ENCODE data around the gene PLXND1. TPM values are rescaled to one million over a fixed set of nuclear protein-coding genes. Genes with fewer than 3 reads are reported as not detected.

The PLXND1 gene
- total RNA-seq, 1 donor from 2014 or later, result 29.5 TPM

DNA sequence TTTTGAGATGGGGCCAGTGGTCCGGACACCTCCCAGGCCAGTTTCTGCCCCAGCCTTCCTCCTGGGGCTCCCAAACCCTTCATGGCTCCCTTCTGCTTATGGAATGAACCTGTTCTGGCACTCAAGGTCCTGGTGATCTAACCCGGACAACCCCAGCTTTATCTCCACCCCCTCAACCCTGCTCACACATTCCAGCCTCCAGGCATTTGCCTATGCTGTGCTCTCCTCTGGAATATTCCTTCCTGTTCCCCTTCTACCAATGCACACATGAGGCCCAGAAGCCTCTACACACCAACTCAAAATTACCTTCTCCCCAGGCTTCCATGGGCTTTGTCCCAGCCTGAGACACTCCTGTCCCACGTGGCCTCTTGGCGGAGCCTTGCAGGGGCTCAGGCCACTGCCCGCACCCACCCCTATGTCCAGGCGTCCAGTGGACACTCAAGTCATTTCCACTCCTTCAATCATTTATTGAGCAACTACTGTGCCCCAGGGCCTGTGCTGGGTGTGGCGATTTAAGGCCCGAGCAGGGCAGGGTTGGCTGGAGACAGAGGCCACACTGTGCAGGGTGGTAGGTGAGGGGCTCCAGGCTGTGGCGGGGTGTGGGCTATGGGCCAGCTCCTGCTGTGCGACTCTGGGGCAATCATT lies 18.8 kb downstream of the PLXND1 start:
- ATAC-seq, result no peak

DNA sequence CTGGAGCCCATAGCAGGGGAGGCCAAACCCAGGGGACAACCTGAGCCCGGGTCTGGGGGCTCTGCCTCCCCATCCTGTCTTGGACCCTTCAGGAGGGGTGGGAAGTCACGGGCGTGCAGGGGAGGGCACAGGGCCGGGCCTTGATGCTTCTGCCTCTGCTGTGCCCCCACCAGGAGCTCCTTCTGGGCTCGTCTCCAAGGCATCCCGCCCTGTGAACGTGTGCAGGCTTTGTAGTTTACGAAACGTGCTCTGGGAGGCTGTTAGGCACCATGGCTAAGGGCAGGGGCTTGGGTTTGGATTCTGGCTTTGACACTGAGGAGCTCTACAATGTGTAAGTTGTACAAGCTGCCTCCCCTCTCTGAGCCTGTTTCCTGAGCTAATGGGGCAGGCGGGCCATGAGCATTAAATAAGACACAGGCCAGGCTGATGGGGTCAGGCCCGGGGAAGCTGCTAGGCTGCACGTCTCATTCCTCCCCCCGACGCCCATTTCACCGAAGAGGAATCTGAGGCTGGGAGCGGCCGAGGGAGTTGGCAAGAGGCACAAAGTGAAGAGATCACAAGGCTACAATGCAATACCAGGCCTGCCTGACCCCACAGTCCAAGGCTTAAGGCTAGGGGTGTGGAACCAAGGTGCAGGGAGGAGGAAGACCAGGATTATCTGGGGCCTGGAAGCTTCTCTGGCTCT lies 19.6 kb downstream of the PLXND1 start:
- no peak for DNase-seq (ENCODE audit: low spot score)
- peak; percentile 31 for ATAC-seq

More for the DNA sequence above, 18.8 kb downstream of the PLXND1 start:
- no peak for DNase-seq (ENCODE audit: low spot score)

DNA sequence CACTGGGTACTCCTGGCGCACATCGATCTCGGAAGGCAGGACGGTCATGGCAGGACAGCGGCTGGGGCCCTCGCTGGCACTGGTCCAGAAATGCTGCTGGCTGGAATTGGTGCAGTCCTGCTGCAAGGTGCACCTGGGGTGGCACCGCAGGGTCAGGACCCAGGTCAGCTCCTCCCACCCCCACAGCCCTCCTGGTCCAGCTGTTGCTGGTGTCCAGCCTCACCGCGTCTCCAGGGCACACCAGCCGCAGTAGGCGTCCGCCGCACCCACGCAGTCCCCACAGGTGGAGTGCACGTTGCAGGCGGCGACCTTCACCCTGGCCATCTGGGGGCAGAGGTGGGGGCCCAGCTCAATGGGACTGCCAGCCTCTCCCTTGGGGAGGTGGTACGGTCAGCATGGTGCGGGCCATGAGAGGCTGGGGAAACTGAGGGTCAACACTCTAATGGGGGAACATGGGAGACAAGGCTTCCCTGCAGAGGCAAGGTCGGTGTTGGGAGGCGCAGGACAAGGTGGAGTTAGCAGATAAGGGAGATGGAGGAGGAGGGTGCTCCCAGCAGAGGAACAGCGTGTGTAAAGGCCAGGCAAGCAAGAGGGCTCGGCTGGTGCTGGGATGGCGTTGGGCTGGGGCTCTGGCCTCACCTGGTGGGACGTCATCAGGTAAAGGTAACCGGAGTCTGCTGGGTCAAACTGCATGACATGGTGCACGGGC lies 20.4 kb downstream of the PLXND1 start:
- no peak for ATAC-seq

DNA sequence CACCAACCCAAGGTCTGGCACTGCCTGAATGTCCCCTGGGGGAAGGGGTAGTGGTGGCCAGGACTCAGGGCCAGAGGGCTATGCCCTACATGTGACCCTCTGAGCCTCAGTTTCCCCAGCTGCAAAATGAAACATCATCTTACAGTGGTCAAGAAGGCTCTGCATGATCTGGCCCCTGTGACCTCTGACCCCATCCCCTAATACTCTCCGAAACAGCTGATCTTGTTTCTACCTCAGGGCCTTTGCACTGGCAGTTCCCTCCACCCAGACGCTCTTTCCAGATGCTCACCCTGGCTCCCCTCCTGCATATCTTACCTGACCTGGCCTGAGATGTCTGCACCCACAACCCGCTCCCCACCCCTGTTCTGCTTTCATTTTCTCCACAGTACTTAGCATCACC lies 21.8 kb downstream of the PLXND1 start:
- ATAC-seq (no peak), DNase-seq (ENCODE audit: low spot score) (no peak)

More for the DNA sequence above, 20.4 kb downstream of the PLXND1 start:
- DNase-seq (ENCODE audit: low spot score), result no peak

DNA sequence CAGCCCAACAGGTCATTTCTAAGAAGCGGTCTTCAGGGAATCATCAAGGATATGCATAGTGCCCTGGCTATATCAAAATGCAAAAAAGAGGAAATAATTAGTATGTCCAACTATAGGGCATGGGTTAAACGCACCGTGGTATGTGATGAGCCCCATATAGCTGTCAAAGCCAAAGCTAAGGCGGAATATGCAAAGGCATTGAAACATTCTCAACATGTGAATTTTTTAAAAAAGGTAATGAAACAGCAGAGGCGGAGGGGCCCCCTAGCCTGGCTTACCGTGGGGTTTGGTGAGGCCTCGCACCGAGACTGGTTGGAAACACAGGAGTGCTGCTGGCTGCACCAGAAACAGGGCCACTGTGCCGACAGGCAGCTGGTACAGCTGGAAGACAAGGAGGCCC lies 23.2 kb downstream of the PLXND1 start:
- DNase-seq (ENCODE audit: low spot score) (no peak), ATAC-seq (no peak)

DNA sequence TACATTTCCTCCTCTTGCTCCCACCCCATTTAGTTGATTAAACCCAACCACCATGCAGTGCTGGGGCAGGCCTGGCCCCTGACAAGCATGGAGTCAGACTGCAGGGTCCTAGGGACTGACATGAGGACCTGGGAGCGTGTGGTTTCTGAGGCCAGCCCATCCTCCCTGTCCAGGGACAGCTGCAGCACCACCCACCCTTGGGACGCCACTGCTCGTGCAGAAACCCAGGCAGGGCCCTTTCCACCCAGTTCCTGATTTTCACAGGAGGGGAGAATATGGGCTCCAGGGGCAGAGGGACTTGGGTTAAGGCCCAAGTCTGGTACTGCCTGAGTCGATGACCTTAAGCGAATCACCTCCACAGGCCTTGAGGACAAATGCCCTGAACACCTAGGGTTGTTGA lies 23.7 kb downstream of the PLXND1 start:
- peak; percentile 3 for ATAC-seq
- DNase-seq (ENCODE audit: low spot score), result no peak

DNA sequence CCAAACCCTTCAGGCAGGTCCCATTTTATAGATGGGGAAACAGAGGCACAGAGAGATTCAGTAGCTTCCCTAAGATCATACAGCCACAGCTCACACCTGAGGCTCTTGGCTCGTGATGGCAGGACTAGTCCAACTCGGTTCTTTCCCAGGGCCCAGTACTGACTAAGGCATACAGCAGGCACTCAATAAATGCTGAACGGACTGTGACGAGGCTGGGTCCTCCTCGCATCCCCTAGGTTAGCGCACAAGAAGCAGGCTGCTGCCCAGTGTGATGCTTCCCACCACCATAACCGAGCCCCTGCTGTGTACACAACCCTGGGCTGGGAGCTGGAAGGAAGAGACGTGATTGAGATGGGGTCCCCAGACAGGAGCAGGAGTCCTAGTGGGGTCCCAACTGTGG lies 24.9 kb downstream of the PLXND1 start:
- ATAC-seq (no peak), DNase-seq (ENCODE audit: low spot score) (no peak)

DNA sequence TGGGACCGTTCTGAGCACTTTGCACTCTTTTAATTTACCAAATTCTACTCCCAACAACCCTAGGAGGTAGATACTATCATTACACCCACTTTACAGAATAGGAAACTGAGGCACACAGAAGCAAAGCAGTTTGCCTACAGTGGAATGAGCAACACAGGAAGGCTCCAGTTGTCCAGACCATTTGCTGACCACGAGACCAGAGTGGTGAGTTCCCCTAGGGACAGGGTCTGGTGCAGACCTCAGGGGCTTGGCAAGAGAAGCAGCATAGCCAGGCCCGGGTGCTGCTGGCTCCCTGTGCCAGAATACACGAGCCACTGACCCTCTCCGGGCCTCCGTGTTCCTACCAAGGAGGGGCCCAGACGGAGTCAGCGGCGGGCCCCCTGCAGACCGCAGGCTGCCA lies 26.5 kb downstream of the PLXND1 start:
- ATAC-seq, result no peak
- no peak for DNase-seq (ENCODE audit: low spot score)

DNA sequence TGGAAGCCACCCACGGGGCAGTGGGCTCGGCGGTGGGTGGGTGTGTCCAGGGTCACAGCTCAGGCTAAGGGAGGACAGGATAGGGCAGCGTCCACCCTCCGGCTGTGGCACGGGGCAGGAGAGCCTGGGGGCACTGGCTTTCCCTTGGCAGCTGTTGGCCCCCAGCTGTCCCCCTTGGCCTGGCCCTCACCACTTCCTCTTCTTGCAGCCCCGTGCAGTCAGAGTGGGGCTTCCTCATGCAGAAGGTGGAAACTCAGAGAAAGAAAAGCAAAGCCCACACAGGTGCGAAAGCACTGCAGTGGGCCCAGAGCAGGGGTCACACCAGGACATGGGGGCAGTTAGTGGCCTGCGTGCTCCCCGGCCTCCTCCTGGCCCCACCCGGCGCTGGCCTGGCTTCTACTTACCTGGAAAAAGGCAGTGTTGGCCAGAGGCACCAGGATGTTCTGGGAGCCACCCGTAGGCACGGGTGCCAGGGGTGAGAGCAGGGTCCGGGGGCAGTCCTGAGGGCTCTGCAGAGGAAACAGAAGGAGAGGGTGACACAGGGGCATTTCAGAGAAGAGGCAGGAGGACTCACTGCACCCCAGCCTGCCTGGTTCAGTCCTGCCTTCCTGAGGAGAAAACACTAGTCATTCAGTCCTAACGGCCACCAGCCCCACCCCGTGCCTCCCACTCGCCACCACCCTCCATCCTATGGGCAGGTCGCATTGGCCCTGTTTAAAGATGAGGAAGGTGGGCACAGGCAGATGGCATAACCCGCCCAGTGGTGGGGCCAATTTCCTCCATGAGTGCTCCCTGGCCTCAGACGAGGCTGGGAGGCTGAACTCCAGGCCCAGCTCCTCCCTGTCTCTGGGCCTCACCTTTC lies 28.3 kb downstream of the PLXND1 start:
- DNase-seq (ENCODE audit: low spot score) (no peak), ATAC-seq (peak; percentile 8)

DNA sequence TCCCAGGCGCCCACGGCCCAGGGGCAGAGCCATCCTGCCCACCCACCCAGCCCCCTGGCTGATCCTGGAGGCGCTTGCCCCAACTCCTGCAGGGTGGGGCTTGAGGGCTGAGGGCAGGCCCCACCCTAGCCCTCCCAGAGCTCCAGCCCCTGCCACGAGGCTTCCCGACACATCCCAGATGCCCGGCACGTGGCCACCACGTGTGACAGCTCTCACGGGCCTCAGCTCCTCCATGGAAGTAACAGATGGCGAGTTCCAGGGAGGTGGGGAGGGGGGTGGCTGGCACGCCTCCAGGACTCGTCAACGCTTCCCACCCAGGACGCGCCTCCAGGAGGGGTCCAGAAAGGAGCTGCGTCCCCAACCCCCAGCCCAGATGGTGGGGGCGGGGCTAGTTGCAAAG lies 29.1 kb downstream of the PLXND1 start:
- DNase-seq (ENCODE audit: low spot score) (no peak), ATAC-seq (peak; percentile 4)

DNA sequence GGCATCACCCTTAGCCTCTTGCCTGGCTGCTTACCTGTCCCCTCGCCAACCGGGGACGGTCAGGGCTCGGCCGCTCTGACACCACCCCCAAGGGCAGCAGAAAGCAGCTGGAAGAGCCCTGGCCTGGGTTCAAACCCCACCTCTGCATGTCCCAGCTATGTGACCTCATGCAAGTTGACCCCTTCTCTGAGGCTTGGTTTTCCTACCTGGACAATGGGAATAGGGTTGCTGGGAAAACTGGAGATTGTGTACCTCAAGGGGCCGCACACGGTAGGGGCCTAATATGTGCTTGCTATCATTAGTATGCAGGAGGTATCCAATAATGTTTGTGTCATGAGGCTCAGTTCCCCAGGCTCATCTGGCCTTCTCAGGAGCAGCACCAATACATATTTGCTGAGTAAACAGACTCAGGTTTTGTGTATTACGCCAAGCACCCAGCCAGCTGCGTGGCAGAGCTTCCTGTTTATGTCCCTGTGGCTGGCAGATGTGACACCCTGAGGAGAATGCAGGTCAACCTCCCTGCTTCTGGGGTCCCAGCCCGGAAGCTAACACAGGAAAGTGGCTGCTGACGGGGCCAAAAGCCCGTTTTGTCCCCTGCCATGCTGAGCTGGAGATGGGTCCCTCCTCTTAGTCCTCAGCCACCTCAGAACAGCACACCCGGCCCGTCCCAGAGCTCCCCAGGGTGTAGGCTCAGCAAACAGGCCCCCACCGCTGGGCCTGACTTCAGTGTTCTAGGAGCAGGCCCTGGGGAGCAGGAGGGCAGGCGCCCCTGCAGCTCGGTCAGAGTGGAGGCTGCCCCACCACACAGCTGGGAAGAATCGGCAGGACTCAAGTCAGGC lies 29.7 kb downstream of the PLXND1 start:
- DNase-seq (ENCODE audit: low spot score) (peak; percentile 63), ATAC-seq (peak; percentile 75)

DNA sequence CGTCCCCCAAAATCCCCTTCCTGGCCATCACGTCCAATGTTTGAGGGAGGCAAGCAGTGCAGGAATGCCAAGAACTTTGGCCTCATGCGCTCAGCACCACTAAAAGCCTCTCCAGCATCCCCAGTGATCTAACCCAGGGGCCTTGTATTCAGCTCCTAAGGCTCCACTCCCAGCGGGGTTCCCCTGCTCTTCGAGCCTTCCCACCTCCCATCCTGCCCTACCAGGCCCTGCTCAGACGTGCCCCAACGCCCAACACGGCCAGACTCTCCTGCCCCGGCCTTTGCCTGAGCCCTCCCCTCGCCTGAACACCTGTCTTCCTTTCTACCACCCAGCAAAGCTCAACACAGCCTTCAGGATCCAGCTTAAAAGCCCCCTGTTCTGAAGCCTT lies 30.5 kb downstream of the PLXND1 start:
- no peak for DNase-seq (ENCODE audit: low spot score)
- ATAC-seq, result no peak

DNA sequence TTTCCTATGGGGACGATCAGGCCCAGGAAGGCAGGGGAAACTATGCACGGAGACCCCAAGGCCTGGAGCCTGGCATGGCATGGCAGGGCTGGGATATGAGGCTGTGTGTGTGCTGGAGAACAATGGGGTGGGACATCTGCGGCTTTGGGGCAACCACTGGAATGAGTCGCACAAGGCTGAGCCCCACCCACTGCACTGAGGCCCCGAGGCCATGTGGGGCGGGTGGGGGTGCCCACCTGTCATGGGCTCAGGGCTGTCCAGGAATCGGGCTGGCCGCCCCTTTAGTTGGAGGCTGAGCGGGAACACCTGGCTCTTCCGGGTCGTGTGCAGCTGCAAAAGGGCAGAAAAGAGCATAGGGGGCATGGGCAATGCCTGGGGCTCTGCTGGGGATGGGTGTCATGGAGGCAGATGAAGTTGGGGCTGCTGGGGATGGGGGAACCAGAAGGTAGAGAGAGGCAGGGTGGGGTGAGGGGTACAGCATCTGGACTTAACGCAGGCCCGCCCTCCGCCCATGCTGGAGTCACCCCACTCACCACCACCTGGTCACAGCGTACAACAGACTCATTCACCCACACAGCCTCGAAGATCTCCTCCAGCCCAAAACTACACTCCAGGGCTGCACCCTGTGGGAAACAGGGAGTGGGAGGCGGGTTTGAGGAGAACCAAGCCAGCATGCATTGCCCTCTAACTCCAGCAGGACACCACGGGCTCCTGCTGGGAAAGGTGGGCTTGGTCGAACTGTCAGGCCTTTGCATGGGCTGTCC lies 31.1 kb downstream of the PLXND1 start:
- DNase-seq (ENCODE audit: low spot score), result no peak

DNA sequence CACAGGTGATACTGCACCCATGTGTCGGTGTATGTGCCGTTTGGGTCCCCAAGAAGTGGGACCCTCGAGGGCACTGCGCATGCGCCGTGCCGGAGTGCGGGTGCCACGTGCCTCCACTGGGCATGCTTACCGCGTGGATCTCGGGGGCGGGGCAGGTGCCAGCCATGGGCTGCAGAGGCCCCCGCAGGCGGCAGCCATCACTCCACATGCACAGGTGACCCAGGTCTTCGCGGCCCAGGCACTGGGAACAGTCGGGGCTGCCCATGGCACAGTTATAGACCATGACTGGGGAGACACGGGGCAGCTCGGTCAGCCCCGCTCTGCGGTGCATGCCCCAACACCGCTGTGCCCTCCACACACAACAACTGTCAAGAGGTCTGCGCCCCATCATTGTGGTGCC lies 32.3 kb downstream of the PLXND1 start:
- no peak for ATAC-seq
- no peak for DNase-seq (ENCODE audit: low spot score)

More for the DNA sequence above, 31.1 kb downstream of the PLXND1 start:
- no peak for ATAC-seq

DNA sequence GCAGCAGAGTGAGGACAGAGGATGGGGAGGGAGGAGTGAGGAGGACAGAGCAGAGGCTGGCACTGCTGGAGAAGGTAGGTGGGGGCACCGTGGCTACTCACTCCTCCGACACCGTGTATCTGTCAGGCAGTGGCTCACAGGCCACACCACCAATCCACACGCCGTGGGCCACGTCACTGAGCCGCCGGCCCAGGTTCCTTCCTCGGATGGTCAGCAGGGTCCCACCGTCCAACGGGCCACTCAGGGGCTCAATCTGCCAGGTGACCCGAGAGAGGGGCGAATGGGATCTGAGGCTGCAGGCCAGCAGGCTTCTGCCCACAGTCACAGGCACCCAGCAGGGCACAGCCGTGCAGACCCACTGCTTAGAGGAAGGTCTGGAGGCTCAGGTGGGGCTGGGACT lies 33.0 kb downstream of the PLXND1 start:
- DNase-seq (ENCODE audit: low spot score) (no peak), ATAC-seq (no peak)

DNA sequence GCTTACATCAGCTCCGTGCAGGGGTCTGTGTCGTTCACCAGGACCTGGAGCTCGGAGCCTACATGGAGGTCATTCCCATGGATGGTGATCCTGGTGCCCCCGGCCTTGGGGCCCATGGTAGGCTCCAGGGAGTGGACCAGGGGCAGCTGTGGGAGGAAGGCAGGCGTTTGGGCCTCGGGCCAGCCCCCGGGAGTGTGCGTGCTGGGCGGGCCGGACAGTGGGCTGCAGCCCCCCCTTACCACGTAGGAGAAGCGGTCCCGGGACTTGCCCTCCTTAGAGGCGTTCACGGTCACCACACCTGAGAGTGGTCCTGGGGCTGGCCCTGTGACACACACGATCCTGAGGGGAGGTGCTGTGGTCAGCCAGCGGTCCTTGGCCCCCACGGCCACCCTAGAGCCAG lies 33.9 kb downstream of the PLXND1 start:
- ATAC-seq (no peak), DNase-seq (ENCODE audit: low spot score) (no peak)

DNA sequence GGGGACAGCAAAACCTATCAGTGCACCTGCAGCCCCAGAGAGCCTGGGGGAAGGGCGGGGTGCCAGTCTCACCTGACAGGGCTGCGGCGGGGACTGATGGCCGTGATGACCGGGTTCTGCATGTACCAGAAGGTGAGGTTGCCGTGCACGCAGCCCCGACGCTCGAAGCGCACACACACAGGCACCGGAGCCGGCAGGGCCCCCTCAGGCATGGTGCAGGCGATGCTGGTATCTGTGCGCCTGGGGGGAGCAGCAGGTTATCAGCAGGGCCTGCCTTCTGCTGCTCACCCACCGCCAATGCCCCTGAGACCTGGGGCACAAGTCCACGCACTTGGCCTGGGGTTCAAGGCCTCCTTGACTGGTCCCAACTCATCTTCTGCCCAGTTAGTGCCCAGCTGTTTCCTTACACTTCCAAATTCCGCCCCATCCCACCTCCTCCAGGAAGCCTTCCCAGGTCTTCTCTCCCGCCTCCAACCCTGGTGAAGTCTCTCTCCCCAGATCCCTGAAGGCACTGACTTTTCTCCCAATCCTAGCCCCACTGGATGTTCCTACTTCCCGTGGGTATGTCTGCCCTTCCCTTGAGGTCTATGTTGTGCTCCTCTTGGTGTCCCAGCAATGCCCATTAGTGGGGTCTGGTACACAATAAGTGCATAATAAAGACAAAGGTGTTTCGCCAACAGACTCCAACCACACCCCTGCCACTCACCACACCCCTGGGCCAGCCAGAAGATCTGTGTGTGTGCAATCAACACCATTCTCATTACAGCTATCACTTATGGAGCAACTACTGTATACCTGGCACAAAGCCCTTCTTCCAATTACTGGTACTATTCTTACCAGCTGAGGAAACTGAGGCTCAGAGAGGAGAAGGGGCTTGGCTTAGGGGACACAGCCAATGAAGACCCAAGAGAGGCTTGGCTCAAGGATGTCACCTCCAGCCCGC lies 34.6 kb downstream of the PLXND1 start:
- no peak for DNase-seq (ENCODE audit: low spot score)

DNA sequence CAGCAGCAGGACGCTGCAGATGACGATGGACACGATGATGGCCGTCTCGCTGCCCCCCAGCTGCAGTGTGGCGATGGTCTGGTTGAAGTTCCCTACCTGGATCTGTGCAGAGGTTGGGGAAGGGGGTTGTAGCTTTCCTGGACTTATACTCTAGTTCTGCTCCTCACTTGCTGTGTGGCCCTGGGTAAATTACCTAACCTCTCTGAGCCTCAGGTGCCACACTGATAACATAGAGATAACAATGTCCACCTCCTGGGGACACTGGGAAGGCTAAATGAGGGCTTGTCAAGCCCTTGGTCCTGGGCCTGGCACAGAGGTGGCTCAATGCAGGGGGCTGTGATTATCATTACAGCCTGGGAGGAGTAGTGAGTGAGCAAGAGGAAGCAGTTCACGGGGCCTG lies 36.6 kb downstream of the PLXND1 start:
- DNase-seq (ENCODE audit: low spot score), result no peak
- ATAC-seq, result no peak

More for the DNA sequence above, 34.6 kb downstream of the PLXND1 start:
- ATAC-seq, result no peak

Data from left lobe of liver (tissue), 2 donors.